Stimulated activated naive CD8-positive, alpha-beta T cell treated with anti-CD3 and anti-CD28 coated beads, Interleukin-15, Interleukin-2, amounts not matched to agents 100 ng/mL and 50 ng/mL, for 24 hours (primary cell): ENCODE data around the gene ACSL3.
A peak's percentile ranks its signal among the peaks of the same experiment; 100 is the strongest.
"Not testable (repeated sequence)": the region's sequence is repeated elsewhere in the genome, so short reads cannot be mapped to it uniquely, and the experiment has no call there.

ENCODE experiments used
- H3K27ac Mint-ChIP-seq: one replicate; pipeline ENCODE4 v1.8.0; 2021; ENCODE audit warnings: mild to moderate bottlenecking, mixed read lengths
- H3K27me3 Mint-ChIP-seq: one replicate; pipeline ENCODE4 v1.8.0; 2021; ENCODE audit warnings: mixed read lengths
- H3K36me3 Mint-ChIP-seq: one replicate; pipeline ENCODE4 v1.8.0; 2021; ENCODE audit warnings: low read depth, mixed read lengths
- H3K4me1 Mint-ChIP-seq: one replicate; pipeline ENCODE4 v1.8.0; 2021; ENCODE audit warnings: low read depth, mixed read lengths
- H3K4me3 Mint-ChIP-seq: one replicate; pipeline ENCODE4 v1.8.0; 2021; ENCODE audit warnings: mild to moderate bottlenecking, mixed read lengths
- H3K9me3 Mint-ChIP-seq: one replicate; pipeline ENCODE4 v1.8.0; 2021; ENCODE audit warnings: mixed read lengths

Gene ACSL3

DNA sequence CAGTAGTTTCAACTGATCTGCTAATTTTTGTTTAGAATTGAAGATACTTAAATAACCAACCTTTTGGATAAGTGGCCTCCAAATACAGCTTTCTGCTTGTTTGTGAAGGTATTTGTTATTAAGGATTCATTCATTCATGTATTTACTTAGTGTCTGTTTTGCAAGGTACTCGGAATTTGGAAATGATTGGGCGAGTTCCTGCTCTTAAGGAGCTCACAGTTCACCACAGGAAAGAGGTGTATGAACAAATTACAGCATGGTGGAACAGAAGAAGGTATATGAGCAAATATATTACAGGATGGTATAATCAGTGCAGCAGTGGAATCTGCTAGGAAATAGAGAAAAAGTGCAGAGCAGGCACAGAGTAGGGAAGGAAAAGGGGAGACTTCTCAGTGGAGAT lies 4.5 kb downstream of the ACSL3 start:
- H3K27me3 Mint-ChIP-seq = no peaks in the 10 kb centered on the region
- no peak overlapping the region for H3K4me3 Mint-ChIP-seq
- H3K27ac Mint-ChIP-seq = no peak overlapping the region
- H3K36me3 Mint-ChIP-seq = no peaks in the 10 kb centered on the region
- peaks cover 8% of the 10 kb centered on the region for H3K4me1 Mint-ChIP-seq
- H3K9me3 Mint-ChIP-seq = no peaks in the 10 kb centered on the region

DNA sequence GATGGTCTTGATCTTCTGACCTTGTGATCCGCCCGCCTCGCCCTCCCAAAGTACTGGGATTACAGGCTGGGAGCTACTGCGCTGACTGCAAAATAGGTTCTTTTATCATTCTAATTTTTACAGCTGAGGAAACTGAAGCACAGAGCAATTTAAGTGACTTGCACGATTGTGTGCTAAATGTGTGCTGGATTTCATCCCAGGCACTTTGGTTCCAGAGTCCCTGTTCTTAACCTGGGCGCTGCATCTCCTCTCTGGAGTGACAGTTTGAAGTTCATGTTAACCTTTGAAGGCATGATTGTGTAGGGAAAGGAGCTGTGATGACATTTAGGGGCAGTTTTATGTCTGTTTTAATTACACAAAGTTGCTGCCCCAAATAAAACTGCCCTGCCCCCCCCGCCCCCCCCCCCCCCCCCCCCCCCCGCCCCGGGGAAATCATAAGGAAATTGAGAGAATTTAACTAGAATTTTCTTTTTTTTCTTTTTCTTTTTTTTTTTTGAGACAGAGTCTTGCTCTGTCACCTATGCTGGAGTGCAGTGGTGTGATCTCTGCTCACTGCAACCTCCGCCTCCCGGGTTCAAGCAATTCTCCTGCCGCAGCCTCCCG lies 5.6 kb downstream of the ACSL3 start:
- H3K9me3 Mint-ChIP-seq = no peaks in the 10 kb centered on the region

GRCh38 chr2:222868560-222869251 lies 7.9 kb downstream of the ACSL3 start:
- not testable (repeated sequence) for H3K4me3 Mint-ChIP-seq, H3K27ac Mint-ChIP-seq, H3K4me1 Mint-ChIP-seq, H3K36me3 Mint-ChIP-seq, H3K27me3 Mint-ChIP-seq, H3K9me3 Mint-ChIP-seq

More for the DNA sequence above, 5.6 kb downstream of the ACSL3 start:
- Mint-ChIP-seq H3K27ac (no peak overlapping the region), H3K27me3 (no peaks in the 10 kb centered on the region), H3K4me1 (peaks cover 8% of the 10 kb centered on the region), H3K4me3 (no peak overlapping the region), H3K36me3 (no peaks in the 10 kb centered on the region)

- Mint-ChIP-seq H3K9me3 (no peaks in the 10 kb centered on the region), H3K4me1 (peaks cover 8% of the 10 kb centered on the region), H3K27ac (no peak overlapping the region), H3K4me3 (no peak overlapping the region), H3K27me3 (no peaks in the 10 kb centered on the region), H3K36me3 (no peaks in the 10 kb centered on the region)
Observed at GRCh38 chr2:222869252-222869560, 8.4 kb downstream of the ACSL3 start.

DNA sequence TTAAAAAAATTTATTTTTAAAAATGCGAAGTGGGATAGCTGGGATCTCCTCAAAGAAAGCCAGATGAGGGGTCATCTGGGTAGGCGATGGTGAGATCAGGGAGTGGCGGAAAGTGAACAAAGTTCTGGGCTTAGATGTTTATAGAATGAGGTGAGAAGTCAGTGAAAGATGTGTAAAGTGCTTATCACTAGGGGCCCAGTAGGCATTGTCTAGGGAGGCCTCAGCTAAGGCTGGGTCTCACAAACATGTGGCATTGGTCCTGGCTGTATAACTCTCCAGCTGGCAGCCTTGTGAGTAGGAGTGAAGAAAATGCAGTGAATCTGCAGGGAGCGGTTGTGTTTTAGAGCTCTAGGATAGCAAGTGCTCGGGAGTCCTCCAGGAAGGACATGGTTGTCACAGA lies 10.5 kb downstream of the ACSL3 start:
- H3K27me3 Mint-ChIP-seq = no peaks in the 10 kb centered on the region
- no peaks in the 10 kb centered on the region for H3K36me3 Mint-ChIP-seq
- H3K4me1 Mint-ChIP-seq = peaks cover 14% of the 10 kb centered on the region
- H3K9me3 Mint-ChIP-seq = no peaks in the 10 kb centered on the region
- no peak overlapping the region for H3K4me3 Mint-ChIP-seq
- no peak overlapping the region for H3K27ac Mint-ChIP-seq

DNA sequence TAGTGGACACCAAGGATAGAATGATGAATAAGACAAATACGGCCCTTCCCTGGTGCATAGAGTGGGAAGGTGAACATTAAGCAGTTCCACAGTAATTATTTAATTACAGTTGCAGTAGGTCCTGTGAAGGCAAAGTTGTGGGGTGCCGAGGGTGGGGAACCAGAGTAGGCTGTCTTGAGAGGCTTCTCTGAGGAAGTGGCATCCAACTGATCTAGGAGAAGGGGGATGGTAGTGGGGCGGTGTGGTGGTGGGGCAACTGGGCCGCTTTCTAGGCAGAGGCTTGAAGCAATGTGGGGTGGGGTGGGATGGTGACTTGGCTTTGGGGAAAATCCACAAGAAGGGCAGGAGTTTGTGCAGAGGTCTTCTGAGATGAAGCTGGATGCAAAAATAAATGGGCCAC lies 11.7 kb downstream of the ACSL3 start:
- H3K27me3 Mint-ChIP-seq = no peaks in the 10 kb centered on the region
- no peak overlapping the region for H3K27ac Mint-ChIP-seq
- H3K9me3 Mint-ChIP-seq = no peaks in the 10 kb centered on the region
- no peaks in the 10 kb centered on the region for H3K36me3 Mint-ChIP-seq
- peaks cover 19% of the 10 kb centered on the region for H3K4me1 Mint-ChIP-seq
- no peak overlapping the region for H3K4me3 Mint-ChIP-seq

DNA sequence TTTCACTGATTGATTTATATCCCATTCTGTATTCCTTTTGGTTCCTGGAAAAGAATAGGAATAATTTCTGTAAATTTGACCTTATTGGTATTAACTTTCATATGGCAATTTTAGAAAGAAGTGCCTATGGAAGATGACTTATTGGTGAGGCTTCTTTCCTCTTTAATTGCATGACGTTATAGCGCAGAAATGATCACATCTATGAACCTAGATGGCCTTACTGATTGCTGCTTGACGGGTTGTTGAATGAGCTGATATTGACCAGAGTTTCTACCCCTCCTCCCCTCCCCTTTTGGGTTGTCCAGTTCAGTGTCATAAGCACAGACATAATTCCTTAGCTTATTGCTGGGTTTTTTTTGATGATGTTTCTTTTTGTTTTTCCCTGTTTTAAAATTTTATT lies 14.6 kb downstream of the ACSL3 start:
- Mint-ChIP-seq H3K27me3 (no peaks in the 10 kb centered on the region), H3K4me3 (no peak overlapping the region), H3K9me3 (no peaks in the 10 kb centered on the region), H3K4me1 (peaks cover 34% of the 10 kb centered on the region), H3K36me3 (peaks cover 3% of the 10 kb centered on the region), H3K27ac (no peak overlapping the region)

DNA sequence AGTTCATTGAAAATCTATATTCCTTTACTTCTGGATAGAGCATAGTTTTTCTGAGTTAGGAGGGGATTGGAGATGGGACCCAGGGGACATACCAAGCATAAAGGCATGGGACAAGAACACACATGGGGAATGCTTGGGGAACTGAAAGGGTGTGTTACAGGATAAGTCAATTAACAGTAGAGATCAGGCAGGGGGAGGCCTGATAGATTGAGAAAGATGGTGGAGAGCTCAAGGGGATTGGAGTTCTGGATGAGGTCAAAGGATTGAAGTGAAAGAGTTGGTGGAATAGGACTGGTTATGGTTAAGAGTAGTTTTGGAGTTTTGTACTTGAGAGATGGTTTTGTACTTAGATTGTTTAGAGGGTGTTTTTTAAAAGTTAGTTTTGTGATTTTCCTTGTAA lies 16.1 kb downstream of the ACSL3 start:
- H3K9me3 Mint-ChIP-seq = no peaks in the 10 kb centered on the region
- H3K4me1 Mint-ChIP-seq = peaks cover 34% of the 10 kb centered on the region
- peaks cover 3% of the 10 kb centered on the region for H3K36me3 Mint-ChIP-seq
- no peaks in the 10 kb centered on the region for H3K27me3 Mint-ChIP-seq
- H3K27ac Mint-ChIP-seq = no peak overlapping the region
- H3K4me3 Mint-ChIP-seq = no peak overlapping the region

GRCh38 chr2:222877556-222878300 lies 16.9 kb downstream of the ACSL3 start:
- no peak overlapping the region for H3K27ac Mint-ChIP-seq
- no peak overlapping the region for H3K4me3 Mint-ChIP-seq
- H3K4me1 Mint-ChIP-seq = peaks cover 34% of the 10 kb centered on the region
- no peaks in the 10 kb centered on the region for H3K27me3 Mint-ChIP-seq
- peaks cover 3% of the 10 kb centered on the region for H3K36me3 Mint-ChIP-seq
- no peaks in the 10 kb centered on the region for H3K9me3 Mint-ChIP-seq

GRCh38 chr2:222878301-222878876 lies 17.6 kb downstream of the ACSL3 start:
- no peak overlapping the region for H3K4me3 Mint-ChIP-seq
- peak overlapping the region; percentile 2 for H3K27ac Mint-ChIP-seq
- H3K27me3 Mint-ChIP-seq = no peaks in the 10 kb centered on the region
- H3K36me3 Mint-ChIP-seq = peaks cover 3% of the 10 kb centered on the region
- no peaks in the 10 kb centered on the region for H3K9me3 Mint-ChIP-seq
- H3K4me1 Mint-ChIP-seq = peaks cover 34% of the 10 kb centered on the region

GRCh38 chr2:222878877-222879603 lies 18.2 kb downstream of the ACSL3 start:
- H3K36me3 Mint-ChIP-seq = peaks cover 3% of the 10 kb centered on the region
- no peak overlapping the region for H3K4me3 Mint-ChIP-seq
- no peaks in the 10 kb centered on the region for H3K9me3 Mint-ChIP-seq
- H3K27me3 Mint-ChIP-seq = no peaks in the 10 kb centered on the region
- H3K4me1 Mint-ChIP-seq = peaks cover 40% of the 10 kb centered on the region
- no peak overlapping the region for H3K27ac Mint-ChIP-seq

GRCh38 chr2:222879604-222879933 lies 18.7 kb downstream of the ACSL3 start:
- Mint-ChIP-seq H3K27me3 (no peaks in the 10 kb centered on the region), H3K4me1 (peaks cover 40% of the 10 kb centered on the region), H3K27ac (no peak overlapping the region), H3K36me3 (peaks cover 3% of the 10 kb centered on the region), H3K9me3 (no peaks in the 10 kb centered on the region), H3K4me3 (no peak overlapping the region)

DNA sequence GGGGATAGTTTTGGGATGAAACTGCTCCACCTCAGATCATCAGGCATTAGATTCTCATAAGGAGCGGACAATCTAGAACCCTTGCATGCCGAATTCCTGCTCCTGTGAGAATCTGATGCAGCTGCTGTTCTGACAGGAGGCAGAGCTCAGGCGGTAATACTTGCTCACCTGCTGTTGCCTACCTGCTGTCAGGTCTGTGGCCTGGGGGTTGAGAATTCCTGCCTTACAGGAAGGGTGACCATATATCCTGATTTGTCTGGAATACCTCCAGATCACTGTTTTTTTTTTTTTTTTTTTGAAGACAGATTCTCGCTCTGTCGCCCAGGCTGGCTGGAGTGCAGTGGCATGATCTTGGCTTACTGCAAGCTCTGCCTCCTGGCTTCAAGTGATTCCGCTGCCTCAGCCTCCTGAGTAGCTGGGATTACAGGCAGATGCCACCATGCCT lies 21.7 kb downstream of the ACSL3 start:
- no peak overlapping the region for H3K27ac Mint-ChIP-seq
- peaks cover 3% of the 10 kb centered on the region for H3K36me3 Mint-ChIP-seq
- H3K27me3 Mint-ChIP-seq = no peaks in the 10 kb centered on the region
- H3K4me1 Mint-ChIP-seq = peaks cover 35% of the 10 kb centered on the region
- H3K9me3 Mint-ChIP-seq = no peaks in the 10 kb centered on the region
- H3K4me3 Mint-ChIP-seq = no peak overlapping the region

GRCh38 chr2:222883420-222883819 lies 22.6 kb downstream of the ACSL3 start:
- Mint-ChIP-seq H3K27me3 (no peaks in the 10 kb centered on the region), H3K27ac (no peak overlapping the region), H3K4me3 (no peak overlapping the region), H3K9me3 (no peaks in the 10 kb centered on the region), H3K4me1 (peaks cover 33% of the 10 kb centered on the region), H3K36me3 (peaks cover 8% of the 10 kb centered on the region)
